C4-2B (cell line): ENCODE results near the gene KPNA1.

Experiments
- H3K27ac ChIP-seq: fragments of 450-650 bp; 2 replicates; pipeline ENCODE4 v1.5.1; 2017
- CTCF ChIP-seq: fragments of 450-650 bp; conservative IDR thresholded peaks from 2 replicates; pipeline ENCODE4 v1.5.1; 2017; ENCODE audit warnings: mild to moderate bottlenecking
- ZFX ChIP-seq: fragments of 450-650 bp; IDR thresholded peaks from 2 replicates; pipeline ENCODE4 v1.6.1; 2017

The KPNA1 gene

DNA sequence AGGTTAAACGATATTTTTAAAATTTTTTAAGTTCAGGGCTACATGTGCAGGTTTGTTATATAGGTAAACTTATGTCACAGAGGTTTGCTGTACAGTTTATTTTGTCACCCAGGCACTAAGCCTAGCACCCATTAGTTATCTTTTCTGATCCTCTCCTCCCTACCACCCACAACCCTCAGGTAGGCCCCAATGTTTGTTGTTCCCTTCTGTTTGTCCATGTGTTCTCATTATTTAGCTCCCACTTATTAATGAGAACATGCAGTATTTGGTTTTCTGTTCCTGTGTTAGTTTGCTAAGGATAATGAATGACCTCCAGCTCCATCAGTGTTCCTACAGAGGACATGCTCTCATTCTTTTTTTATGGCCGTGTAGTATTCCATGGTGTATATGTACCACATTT is 115.8 kb downstream of the KPNA1 start:
- TF ChIP-seq CTCF (no peak), ZFX (no peak)
- H3K27ac ChIP-seq, result peak overlapping the region; percentile 40

DNA sequence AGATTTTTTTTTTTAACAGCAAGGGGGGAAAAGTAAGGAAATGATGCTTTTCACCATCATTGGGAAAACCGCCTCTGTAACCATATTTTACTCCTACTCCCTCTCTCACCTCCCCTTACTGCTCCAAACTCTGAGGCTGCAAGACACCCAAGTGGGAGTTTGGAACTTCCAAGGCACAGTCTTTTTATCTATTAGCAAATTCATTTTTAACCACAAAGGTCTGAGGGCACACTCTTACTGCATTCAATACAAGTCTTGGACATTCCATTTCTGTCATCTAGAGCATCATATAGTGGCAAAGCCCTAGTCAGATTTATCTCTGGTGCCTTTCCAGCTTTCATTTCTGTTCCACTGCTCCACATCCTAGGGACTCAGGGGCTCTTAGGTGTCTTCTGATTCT is 117.5 kb downstream of the KPNA1 start:
- TF ChIP-seq CTCF, result no peak
- no peak for TF ChIP-seq ZFX
- no peak overlapping the region for H3K27ac ChIP-seq

GRCh38 chr3:122396511-122396910 is 118.2 kb downstream of the KPNA1 start:
- TF ChIP-seq CTCF (no peak), ZFX (no peak)
- no peak overlapping the region for H3K27ac ChIP-seq

DNA sequence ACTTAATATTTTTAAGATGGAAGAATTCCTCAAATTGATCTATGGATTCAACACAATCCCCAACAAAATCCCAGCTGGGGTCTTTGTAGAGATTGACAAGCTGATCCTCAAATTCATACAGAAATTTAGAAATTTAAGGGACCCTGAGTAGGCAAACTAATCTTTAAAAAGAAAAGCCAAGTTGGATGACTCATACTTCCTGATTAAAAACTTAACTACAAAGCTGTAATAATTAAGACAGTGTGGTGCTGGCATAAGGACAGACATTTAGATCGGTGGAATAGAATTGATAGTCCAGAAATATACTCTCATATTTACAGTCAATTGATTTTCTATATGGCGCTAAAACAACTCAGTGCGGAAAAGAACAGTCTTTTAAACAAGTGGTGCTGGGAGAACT is 119.2 kb downstream of the KPNA1 start:
- TF ChIP-seq CTCF (no peak), ZFX (no peak)
- H3K27ac ChIP-seq, result no peak overlapping the region

DNA sequence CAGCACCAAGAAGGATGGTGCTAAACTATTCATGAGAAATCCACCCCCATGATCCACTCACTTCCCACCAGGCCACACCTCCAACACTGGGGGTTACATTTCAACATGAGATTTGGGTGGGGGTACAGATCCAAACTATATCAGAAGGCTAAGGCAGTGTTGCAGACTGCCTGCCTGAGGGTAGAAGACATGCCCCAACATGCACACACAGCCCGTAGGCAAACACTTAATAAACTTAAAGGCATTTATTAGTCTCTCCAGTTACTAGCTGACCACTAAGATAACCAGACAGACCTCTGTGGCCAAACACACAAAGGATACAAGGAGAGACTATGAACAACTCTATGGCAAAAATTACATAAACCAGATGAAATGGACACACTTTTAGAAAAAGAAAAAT is 120.6 kb downstream of the KPNA1 start:
- no peak overlapping the region; the same call in 1 of the 2 replicates for H3K27ac ChIP-seq
- TF ChIP-seq CTCF (no peak), ZFX (no peak)

DNA sequence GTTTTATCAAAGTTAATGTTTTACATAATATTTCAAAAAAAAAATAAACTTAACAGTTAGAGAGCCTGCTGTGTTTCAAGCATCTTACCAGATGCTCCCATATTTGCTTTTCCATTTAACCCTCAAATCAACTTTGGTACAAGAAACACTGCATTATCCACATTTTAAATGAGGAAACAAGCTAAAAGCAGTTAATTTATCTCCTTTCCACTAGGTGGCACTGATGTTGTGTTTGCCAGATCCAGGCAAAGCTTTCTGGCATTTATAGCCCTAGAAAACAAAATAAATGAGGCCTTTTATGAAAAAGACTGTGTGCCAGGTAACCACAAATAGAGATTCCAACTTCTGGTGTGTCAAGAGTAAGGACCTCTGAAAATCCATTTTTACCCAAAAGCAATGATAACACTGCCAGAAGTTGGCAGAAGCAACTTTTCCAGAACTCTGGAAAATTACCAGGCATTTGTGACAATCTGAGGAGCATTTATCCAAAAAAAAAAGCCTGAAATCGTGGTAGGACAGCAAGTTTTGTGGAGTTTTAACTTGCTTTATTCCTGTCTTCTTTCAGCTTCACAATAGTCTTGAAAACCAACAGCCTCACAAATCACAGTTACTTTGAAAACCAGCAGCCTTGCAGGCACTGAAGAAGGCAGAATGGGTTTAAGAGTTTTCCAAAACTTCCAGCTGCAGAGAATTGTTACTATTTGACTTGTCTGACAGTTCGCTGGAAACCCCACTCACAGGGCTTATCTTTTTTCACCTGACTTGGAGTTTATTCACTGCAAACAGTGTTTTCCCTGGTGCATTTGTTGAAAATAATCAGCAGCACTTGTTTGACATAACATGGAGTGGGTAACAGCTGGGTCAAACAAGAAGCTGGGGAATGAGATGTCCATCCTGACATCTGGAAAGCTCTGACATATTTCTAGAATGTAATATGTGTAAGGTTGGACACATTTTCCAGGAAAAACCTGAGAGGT is 121.6 kb downstream of the KPNA1 start:
- H3K27ac ChIP-seq, result no peak overlapping the region
- peak; percentile 93 for TF ChIP-seq CTCF
- no peak for TF ChIP-seq ZFX

DNA sequence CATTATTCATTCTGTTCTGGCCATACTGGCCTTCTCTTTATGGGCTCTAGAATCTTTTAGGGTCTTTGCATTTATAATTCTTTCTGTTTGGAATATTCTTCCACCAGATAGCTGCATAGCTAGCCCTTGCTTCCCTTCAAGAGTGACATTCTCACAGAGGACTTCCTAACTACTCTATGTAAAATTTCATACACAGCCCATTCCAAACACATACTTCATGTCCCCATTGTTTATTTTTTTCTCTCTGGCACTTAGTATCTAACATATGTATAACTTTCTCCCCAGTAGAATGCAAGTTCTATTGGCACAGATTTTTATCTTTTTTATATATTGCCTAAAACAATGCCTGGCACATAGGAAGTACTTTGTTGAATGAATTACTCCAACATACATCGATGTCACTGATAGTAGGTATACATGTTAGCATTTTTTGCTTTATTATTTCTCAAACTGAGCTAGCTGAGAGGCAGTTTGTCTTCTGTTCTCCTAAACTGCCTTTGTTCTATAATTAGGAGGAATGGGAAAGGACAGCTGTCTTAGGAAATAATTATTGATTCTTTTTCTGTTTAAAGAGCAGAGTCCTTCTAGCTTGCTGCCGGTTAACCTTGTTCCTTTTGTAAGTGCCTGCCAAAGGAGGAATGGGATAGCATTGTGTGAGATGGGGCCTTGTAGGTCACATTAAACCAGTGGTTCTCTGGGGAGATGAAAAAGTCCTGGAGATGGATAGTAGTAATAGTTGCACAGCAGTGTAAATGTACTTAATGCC is 122.9 kb downstream of the KPNA1 start:
- no peak overlapping the region for H3K27ac ChIP-seq
- TF ChIP-seq ZFX, result no peak
